ENCODE data around the gene VAMP2.

Gene VAMP2

DNA sequence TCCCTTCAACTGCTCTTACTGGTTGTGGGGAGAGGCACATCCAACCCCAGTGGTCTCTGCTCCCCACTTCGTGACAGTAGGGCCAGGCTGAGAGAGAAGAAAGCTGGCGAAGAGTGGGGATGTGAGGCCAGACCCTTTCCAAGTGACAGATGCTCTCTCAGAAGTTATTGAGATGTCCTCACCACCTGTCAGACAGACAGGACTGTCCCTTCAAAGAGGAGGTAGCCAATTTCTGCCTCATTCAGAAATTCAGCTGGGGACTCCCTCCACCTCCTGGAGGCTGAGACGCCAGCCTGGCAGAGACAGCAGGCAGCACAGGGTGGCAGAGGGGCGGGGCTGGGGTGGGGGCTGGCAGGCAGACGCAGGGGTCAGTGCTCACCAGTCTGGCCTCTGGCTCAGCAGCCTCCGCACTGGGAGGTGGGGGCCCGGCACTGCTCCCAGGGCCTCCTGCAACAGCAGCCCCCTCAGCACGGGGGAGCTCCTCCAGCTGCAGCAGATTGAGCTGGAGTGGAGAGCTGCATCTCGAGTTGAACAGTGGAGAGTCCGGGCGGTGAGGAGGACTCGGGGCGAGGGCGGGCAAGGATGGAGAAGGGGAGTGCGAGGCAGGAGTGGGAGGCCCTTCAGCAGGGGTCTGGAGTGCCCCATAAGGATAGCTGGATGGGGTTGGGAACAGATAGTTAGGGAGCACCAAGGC, 19.7 kb downstream of the VAMP2 start (continued):
- TF ChIP-seq, protein P1, sequence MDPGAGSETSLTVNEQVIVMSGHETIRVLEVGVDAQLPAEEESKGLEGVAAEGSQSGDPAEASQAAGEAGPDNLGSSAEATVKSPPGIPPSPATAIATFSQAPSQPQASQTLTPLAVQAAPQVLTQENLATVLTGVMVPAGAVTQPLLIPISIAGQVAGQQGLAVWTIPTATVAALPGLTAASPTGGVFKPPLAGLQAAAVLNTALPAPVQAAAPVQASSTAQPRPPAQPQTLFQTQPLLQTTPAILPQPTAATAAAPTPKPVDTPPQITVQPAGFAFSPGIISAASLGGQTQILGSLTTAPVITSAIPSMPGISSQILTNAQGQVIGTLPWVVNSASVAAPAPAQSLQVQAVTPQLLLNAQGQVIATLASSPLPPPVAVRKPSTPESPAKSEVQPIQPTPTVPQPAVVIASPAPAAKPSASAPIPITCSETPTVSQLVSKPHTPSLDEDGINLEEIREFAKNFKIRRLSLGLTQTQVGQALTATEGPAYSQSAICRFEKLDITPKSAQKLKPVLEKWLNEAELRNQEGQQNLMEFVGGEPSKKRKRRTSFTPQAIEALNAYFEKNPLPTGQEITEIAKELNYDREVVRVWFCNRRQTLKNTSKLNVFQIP (CRISPR knock-in tag; IDR thresholded peaks at IDR 0.05; ENCODE audit: borderline replicate concordance, low read depth), result no peak
- TF ChIP-seq RARB (CRISPR knock-in tag; IDR thresholded peaks at IDR 0.05) (no peak), GLIS3 (CRISPR knock-in tag; IDR thresholded peaks at IDR 0.05) (no peak), ZFP30 (CRISPR knock-in tag; IDR thresholded peaks at IDR 0.05) (no peak), ZNF565 (CRISPR knock-in tag; conservative IDR thresholded peaks at IDR 0.05; ENCODE audit: low read depth) (no peak), BACH2 (CRISPR knock-in tag; IDR thresholded peaks at IDR 0.05; ENCODE audit: borderline replicate concordance) (no peak)
- TF ChIP-seq, protein P2, sequence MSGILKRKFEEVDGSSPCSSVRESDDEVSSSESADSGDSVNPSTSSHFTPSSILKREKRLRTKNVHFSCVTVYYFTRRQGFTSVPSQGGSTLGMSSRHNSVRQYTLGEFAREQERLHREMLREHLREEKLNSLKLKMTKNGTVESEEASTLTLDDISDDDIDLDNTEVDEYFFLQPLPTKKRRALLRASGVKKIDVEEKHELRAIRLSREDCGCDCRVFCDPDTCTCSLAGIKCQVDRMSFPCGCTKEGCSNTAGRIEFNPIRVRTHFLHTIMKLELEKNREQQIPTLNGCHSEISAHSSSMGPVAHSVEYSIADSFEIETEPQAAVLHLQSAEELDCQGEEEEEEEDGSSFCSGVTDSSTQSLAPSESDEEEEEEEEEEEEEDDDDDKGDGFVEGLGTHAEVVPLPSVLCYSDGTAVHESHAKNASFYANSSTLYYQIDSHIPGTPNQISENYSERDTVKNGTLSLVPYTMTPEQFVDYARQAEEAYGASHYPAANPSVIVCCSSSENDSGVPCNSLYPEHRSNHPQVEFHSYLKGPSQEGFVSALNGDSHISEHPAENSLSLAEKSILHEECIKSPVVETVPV (CRISPR knock-in tag; IDR thresholded peaks at IDR 0.05), result no peak

DNA sequence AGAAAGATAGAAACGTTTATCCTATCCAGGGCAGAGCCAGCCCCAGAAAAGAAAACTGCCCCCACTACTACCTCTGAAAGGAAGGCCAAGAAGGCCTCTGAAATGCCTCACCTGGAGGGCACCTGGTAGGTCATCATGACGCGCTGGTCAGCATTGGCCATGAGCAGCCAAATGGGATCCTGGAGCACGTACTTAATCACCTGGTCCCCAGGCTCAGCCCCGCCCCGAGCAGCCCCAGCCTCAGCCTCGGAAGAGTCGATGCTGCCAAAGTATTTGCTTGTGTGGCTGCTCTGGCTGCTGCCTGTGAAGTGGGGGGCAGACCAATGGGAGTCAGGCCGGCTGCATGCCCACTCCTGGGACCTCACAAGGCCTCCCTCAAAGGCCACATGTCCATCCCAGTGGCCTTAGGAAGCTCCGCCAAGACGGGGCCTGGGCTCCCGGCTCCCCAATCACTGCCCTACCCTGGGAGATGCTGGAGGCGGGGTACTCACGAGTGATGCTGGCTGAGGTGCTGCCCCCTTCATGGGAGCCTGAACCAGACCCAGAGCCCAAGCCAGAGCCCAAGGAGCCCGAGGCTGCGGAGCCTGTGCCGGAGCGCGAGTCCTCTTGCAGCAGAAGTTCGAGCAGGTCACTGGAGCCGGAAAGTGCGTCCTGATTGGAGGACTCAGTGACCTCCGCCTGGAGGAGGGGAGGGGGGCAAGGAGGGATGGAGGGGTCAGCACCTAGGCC, 20.4 kb downstream of the VAMP2 start:
- TF ChIP-seq ZFP30 (CRISPR knock-in tag; IDR thresholded peaks at IDR 0.05) (no peak), ISL1 (CRISPR knock-in tag; IDR thresholded peaks at IDR 0.05) (no peak), ZC3H10 (CRISPR knock-in tag; IDR thresholded peaks at IDR 0.05) (no peak), ARNTL (CRISPR knock-in tag; IDR thresholded peaks at IDR 0.05; ENCODE audit: borderline replicate concordance, low read depth) (no peak)
- TF ChIP-seq, protein P3, sequence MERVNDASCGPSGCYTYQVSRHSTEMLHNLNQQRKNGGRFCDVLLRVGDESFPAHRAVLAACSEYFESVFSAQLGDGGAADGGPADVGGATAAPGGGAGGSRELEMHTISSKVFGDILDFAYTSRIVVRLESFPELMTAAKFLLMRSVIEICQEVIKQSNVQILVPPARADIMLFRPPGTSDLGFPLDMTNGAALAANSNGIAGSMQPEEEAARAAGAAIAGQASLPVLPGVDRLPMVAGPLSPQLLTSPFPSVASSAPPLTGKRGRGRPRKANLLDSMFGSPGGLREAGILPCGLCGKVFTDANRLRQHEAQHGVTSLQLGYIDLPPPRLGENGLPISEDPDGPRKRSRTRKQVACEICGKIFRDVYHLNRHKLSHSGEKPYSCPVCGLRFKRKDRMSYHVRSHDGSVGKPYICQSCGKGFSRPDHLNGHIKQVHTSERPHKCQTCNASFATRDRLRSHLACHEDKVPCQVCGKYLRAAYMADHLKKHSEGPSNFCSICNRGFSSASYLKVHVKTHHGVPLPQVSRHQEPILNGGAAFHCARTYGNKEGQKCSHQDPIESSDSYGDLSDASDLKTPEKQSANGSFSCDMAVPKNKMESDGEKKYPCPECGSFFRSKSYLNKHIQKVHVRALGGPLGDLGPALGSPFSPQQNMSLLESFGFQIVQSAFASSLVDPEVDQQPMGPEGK (CRISPR knock-in tag; IDR thresholded peaks at IDR 0.05; ENCODE audit: borderline replicate concordance), result no peak
- TF ChIP-seq, protein P4, sequence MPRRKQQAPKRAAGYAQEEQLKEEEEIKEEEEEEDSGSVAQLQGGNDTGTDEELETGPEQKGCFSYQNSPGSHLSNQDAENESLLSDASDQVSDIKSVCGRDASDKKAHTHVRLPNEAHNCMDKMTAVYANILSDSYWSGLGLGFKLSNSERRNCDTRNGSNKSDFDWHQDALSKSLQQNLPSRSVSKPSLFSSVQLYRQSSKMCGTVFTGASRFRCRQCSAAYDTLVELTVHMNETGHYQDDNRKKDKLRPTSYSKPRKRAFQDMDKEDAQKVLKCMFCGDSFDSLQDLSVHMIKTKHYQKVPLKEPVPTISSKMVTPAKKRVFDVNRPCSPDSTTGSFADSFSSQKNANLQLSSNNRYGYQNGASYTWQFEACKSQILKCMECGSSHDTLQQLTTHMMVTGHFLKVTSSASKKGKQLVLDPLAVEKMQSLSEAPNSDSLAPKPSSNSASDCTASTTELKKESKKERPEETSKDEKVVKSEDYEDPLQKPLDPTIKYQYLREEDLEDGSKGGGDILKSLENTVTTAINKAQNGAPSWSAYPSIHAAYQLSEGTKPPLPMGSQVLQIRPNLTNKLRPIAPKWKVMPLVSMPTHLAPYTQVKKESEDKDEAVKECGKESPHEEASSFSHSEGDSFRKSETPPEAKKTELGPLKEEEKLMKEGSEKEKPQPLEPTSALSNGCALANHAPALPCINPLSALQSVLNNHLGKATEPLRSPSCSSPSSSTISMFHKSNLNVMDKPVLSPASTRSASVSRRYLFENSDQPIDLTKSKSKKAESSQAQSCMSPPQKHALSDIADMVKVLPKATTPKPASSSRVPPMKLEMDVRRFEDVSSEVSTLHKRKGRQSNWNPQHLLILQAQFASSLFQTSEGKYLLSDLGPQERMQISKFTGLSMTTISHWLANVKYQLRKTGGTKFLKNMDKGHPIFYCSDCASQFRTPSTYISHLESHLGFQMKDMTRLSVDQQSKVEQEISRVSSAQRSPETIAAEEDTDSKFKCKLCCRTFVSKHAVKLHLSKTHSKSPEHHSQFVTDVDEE (CRISPR knock-in tag; IDR thresholded peaks at IDR 0.05), result no peak
- no peak for ATAC-seq

DNA sequence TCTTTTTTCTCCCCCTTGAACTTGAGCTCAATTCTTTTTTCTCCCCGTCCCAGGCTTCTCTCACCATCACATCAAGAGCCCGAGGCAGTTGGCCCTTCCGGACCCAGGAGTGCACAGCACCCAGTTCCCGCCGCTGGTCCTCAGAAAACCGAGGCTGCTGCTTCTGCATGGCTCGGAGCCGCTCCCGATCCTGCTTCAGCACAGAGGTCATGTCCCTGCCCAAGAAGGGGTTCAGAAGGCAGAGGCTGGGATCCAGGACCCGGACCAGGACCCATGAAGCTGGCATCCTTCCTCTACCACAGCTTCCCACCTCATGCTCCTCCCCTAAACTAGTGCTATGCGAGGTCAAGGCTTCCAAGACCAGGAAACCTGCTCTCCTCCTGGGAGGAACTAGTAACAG, 21.0 kb downstream of the VAMP2 start:
- TF ChIP-seq TOX (CRISPR knock-in tag; IDR thresholded peaks at IDR 0.05; ENCODE audit: borderline replicate concordance), result no peak
- no peak for TF ChIP-seq ESRRG (CRISPR knock-in tag; IDR thresholded peaks at IDR 0.05)
- TF ChIP-seq, protein P1 (CRISPR knock-in tag; IDR thresholded peaks at IDR 0.05; ENCODE audit: borderline replicate concordance, low read depth), result no peak
- TF ChIP-seq, protein P4 (CRISPR knock-in tag; IDR thresholded peaks at IDR 0.05), result no peak
- no peak for TF ChIP-seq CSDC2 (CRISPR knock-in tag; IDR thresholded peaks at IDR 0.05)
- TF ChIP-seq, protein P2 (CRISPR knock-in tag; IDR thresholded peaks at IDR 0.05), result no peak
- no peak for TF ChIP-seq ISL1 (CRISPR knock-in tag; IDR thresholded peaks at IDR 0.05)
- no peak for TF ChIP-seq GLIS3 (CRISPR knock-in tag; IDR thresholded peaks at IDR 0.05)
- no peak for TF ChIP-seq ZFP30 (CRISPR knock-in tag; IDR thresholded peaks at IDR 0.05)
- no peak for TF ChIP-seq ZFP3 (CRISPR knock-in tag; IDR thresholded peaks at IDR 0.05)
- no peak for TF ChIP-seq SNAI2 (CRISPR knock-in tag; IDR thresholded peaks at IDR 0.05)
- TF ChIP-seq ARNTL (CRISPR knock-in tag; IDR thresholded peaks at IDR 0.05; ENCODE audit: borderline replicate concordance, low read depth), result no peak
- no peak for TF ChIP-seq ZNF8 (CRISPR knock-in tag; IDR thresholded peaks at IDR 0.05)
- TF ChIP-seq ZC3H10 (CRISPR knock-in tag; IDR thresholded peaks at IDR 0.05), result no peak
- TF ChIP-seq OSR1 (CRISPR knock-in tag; IDR thresholded peaks at IDR 0.05), result no peak
- TF ChIP-seq BACH2 (CRISPR knock-in tag; IDR thresholded peaks at IDR 0.05; ENCODE audit: borderline replicate concordance), result no peak
- no peak for TF ChIP-seq RARB (CRISPR knock-in tag; IDR thresholded peaks at IDR 0.05)
- ATAC-seq, result no peak

Data from SK-N-SH treated with all-trans-retinoic acid at 6 μM for 48 hours (cell line).